ENCODE measurements around the gene JOSD2. TPM values are rescaled to one million over a fixed set of nuclear protein-coding genes. Genes with fewer than 3 reads are reported as not detected.

The JOSD2 gene
- total RNA-seq, 1 experiment from 2014 or later = 60.8 TPM

GRCh38 chr19:50549059-50549926 lies 38.3 kb upstream of the JOSD2 start:
- H3K4me3 ChIP-seq (ENCODE audit: low read length) = no peak overlapping the region
- H4K20me1 ChIP-seq (ENCODE audit: low read length) = no peaks in the 10 kb centered on the region
- DNase-seq = no peak
- intact Hi-C loops (cut with micrococcal nuclease) = no loop called here
- POLR2A ChIA-PET (ENCODE audit: unreplicated experiment) = no interaction called here
- peaks cover 53% of the 10 kb centered on the region for H3K27me3 ChIP-seq (ENCODE audit: low read length)
- H2AFZ ChIP-seq (ENCODE audit: low read length) = no peak overlapping the region
- no peak overlapping the region for H3K27ac ChIP-seq (ENCODE audit: low read length)
- no peak overlapping the region for H3K9ac ChIP-seq (ENCODE audit: low read length)
- H3K4me1 ChIP-seq (ENCODE audit: insufficient read depth, low read length) = no peaks in the 10 kb centered on the region
- TF ChIP-seq CTCF (conservative IDR thresholded peaks at IDR 0.05; ENCODE audit: low read depth, low read length) (no peak), EZH2 (IDR thresholded peaks at IDR 0.05; ENCODE audit: low read length, unreplicated experiment) (no peak), EZH2phosphoT487 (IDR thresholded peaks at IDR 0.05; ENCODE audit: borderline replicate concordance, low read length) (no peak)
- no peaks in the 10 kb centered on the region for H3K36me3 ChIP-seq (ENCODE audit: low read depth, low read length)
- no peak overlapping the region for H3K4me2 ChIP-seq (ENCODE audit: low read length)
- H3F3A ChIP-seq (ENCODE audit: low read length, unreplicated experiment) = no peaks in the 10 kb centered on the region
- no peaks in the 10 kb centered on the region for H3K9me2 ChIP-seq (replicated peaks; ENCODE audit: low read length)
- no peaks in the 10 kb centered on the region for H3K79me2 ChIP-seq (ENCODE audit: low read length)
- no TSS peak for BruUV-seq (replicated peaks)
- no peak for ATAC-seq
- no peaks in the 10 kb centered on the region for H3K9me3 ChIP-seq (ENCODE audit: low read length)
- CTCF ChIA-PET = no interaction called here

GRCh38 chr19:50548191-50549058 lies 37.4 kb upstream of the JOSD2 start:
- H3K4me3 ChIP-seq (ENCODE audit: low read length) = no peak overlapping the region
- H2AFZ ChIP-seq (ENCODE audit: low read length) = no peak overlapping the region
- no peaks in the 10 kb centered on the region for H3K36me3 ChIP-seq (ENCODE audit: low read depth, low read length)
- no peaks in the 10 kb centered on the region for H4K20me1 ChIP-seq (ENCODE audit: low read length)
- H3K9me3 ChIP-seq (ENCODE audit: low read length) = no peaks in the 10 kb centered on the region
- TF ChIP-seq EZH2phosphoT487 (IDR thresholded peaks at IDR 0.05; ENCODE audit: borderline replicate concordance, low read length) (no peak), CTCF (conservative IDR thresholded peaks at IDR 0.05; ENCODE audit: low read depth, low read length) (no peak), EZH2 (IDR thresholded peaks at IDR 0.05; ENCODE audit: low read length, unreplicated experiment) (no peak)
- ChIA-PET CTCF (interaction anchor here (1.0 kb wide), 1 partner anchor 8 kb away, joined by 3 read pairs; no protein-coding TSS in a partner anchor), POLR2A (ENCODE audit: unreplicated experiment) (no interaction called here)
- no peaks in the 10 kb centered on the region for H3K9me2 ChIP-seq (replicated peaks; ENCODE audit: low read length)
- BruUV-seq (replicated peaks) = no TSS peak
- DNase-seq = no peak
- H3K27me3 ChIP-seq (ENCODE audit: low read length) = peaks cover 53% of the 10 kb centered on the region
- ATAC-seq = no peak
- H3F3A ChIP-seq (ENCODE audit: low read length, unreplicated experiment) = no peaks in the 10 kb centered on the region
- no peak overlapping the region for H3K4me2 ChIP-seq (ENCODE audit: low read length)
- H3K27ac ChIP-seq (ENCODE audit: low read length) = no peak overlapping the region
- H3K79me2 ChIP-seq (ENCODE audit: low read length) = no peaks in the 10 kb centered on the region
- H3K9ac ChIP-seq (ENCODE audit: low read length) = no peak overlapping the region
- no peaks in the 10 kb centered on the region for H3K4me1 ChIP-seq (ENCODE audit: insufficient read depth, low read length)
- intact Hi-C loops (cut with micrococcal nuclease) = no loop called here
